Esophagus (tissue), 2 donors: ENCODE data around the gene PROS1. TPM values are rescaled to one million over a fixed set of nuclear protein-coding genes. Genes with fewer than 3 reads are reported as not detected.

Experiments used
- H3K27ac ChIP-seq, 2 donors: one replicate each; pipeline ENCODE4 v1.5.1; 2013; ENCODE audit warnings: low read depth in 2 of 2, mild to moderate bottlenecking in 2 of 2, inconsistent platforms in 1 of 2, low read length in 1 of 2, moderate library complexity in 1 of 2
- H3K27me3 ChIP-seq, 2 donors: one replicate each; pipeline ENCODE4 v1.6.1; 2013; ENCODE audit warnings: low read length in 2 of 2, control low read depth in 1 of 2, mild to moderate bottlenecking in 1 of 2; ENCODE audit not compliant: insufficient read depth in 2 of 2, control insufficient read depth in 1 of 2
- H3K36me3 ChIP-seq, 2 donors: one replicate each; pipeline ENCODE4 v1.6.1; 2013; ENCODE audit warnings: low read length in 1 of 2; ENCODE audit not compliant: control insufficient read depth in 2 of 2, insufficient read depth in 2 of 2
- H3K4me1 ChIP-seq, 2 donors: one replicate each; pipeline ENCODE4 v1.6.1; 2013; ENCODE audit warnings: low read length in 1 of 2; ENCODE audit not compliant: control insufficient read depth in 2 of 2, insufficient read depth in 2 of 2
- H3K4me3 ChIP-seq, 2 donors: one replicate each; pipeline ENCODE4 v1.5.1; 2013; ENCODE audit warnings: low read length in 2 of 2, mild to moderate bottlenecking in 2 of 2, low read depth in 1 of 2, moderate library complexity in 1 of 2
- H3K9me3 ChIP-seq, 2 donors: one replicate each; pipeline ENCODE4 v1.6.1; 2013; ENCODE audit warnings: mild to moderate bottlenecking in 2 of 2, low read depth in 1 of 2, low read length in 1 of 2, moderate library complexity in 1 of 2; ENCODE audit not compliant: control insufficient read depth in 2 of 2, insufficient read depth in 1 of 2
- WGBS, 2 donors: extraction: QIAGEN DNeasy Blood & Tissue Kit; methylation state at CpG; one replicate each; pipeline ENCODE4 v1.1.7; 2013; 5-methylcytosine and 5-hydroxymethylcytosine counted together
- polyA plus RNA-seq, 2 donors: library from polyadenylated mRNA; stranded (reverse); fragments of 200-250 nt; gene quantifications; one replicate each; pipeline ENCODE4 v1.2.3, GENCODE V29; 2013
- donor health status: healthy with polysubstance abuse.
- donor health status: Bipolar disorder and iron deficiency.

The PROS1 gene
- 1 to 10 TPM; 4.4 to 8.1 TPM for polyA plus RNA-seq

GRCh38 chr3:93973131-93974126 lies at the start of gene PROS1:
TSS of gene PROS1 (minus strand) at chr3:93973896. CDS start at chr3:93973749, 147 bp downstream.
- Histone ChIP-seq H3K36me3 (no peaks in the 10 kb centered on the region), H3K27ac (peak within 1 kb of the TSS; percentile 81 to 83), H3K4me1 (no peaks in the 10 kb centered on the region), H3K27me3 (no peaks in the 10 kb centered on the region), H3K4me3 (peak within 1 kb of the TSS; percentile 51 to 56), H3K9me3 (no peaks in the 10 kb centered on the region)
- WGBS, 2 donors, result 1% methylated on average over 51 to 53 of the region's 53 CpGs

- Histone ChIP-seq H3K4me1 (no peaks in the 10 kb centered on the region), H3K27ac (no peak overlapping the region)
- WGBS, 2 donors, result 80 to 93% methylated on average over 3 of the region's 3 CpGs
These were observed 46.6 kb upstream of the PROS1 start for GRCh38 chr3:94020293-94020692.

GRCh38 chr3:94019659-94020058 lies 46.0 kb upstream of the PROS1 start:
- no peak overlapping the region for H3K27ac ChIP-seq
- no peaks in the 10 kb centered on the region for H3K9me3 ChIP-seq
- no peaks in the 10 kb centered on the region for H3K27me3 ChIP-seq
- H3K4me3 ChIP-seq, result no peak overlapping the region
- H3K36me3 ChIP-seq, result no peaks in the 10 kb centered on the region
- 86 to 88% methylated on average over 2 of the region's 2 CpGs for WGBS, 2 donors
- H3K4me1 ChIP-seq, result no peaks in the 10 kb centered on the region

More at GRCh38 chr3:94020293-94020692, 46.6 kb upstream of the PROS1 start:
- Histone ChIP-seq H3K9me3 (no peaks in the 10 kb centered on the region), H3K4me3 (no peak overlapping the region), H3K36me3 (no peaks in the 10 kb centered on the region), H3K27me3 (no peaks in the 10 kb centered on the region)

GRCh38 chr3:94015025-94015424 lies 41.3 kb upstream of the PROS1 start:
- H3K4me1 ChIP-seq, result no peaks in the 10 kb centered on the region
- no peaks in the 10 kb centered on the region for H3K27me3 ChIP-seq
- no peak overlapping the region for H3K27ac ChIP-seq
- no peak overlapping the region for H3K4me3 ChIP-seq
- no peaks in the 10 kb centered on the region for H3K36me3 ChIP-seq
- H3K9me3 ChIP-seq, result no peaks in the 10 kb centered on the region
- WGBS, 2 donors, result 76 to 86% methylated on average over 1 of the region's 1 CpG

- Histone ChIP-seq H3K4me1 (no peaks in the 10 kb centered on the region), H3K27ac (no peak overlapping the region), H3K27me3 (no peaks in the 10 kb centered on the region), H3K4me3 (no peak overlapping the region), H3K36me3 (no peaks in the 10 kb centered on the region), H3K9me3 (no peaks in the 10 kb centered on the region)
- 76 to 83% methylated on average over 1 of the region's 1 CpG for WGBS, 2 donors
These were observed 38.5 kb upstream of the PROS1 start for GRCh38 chr3:94012185-94012584.

- H3K36me3 ChIP-seq, result no peaks in the 10 kb centered on the region
- no peak overlapping the region for H3K4me3 ChIP-seq
- H3K27me3 ChIP-seq, result no peaks in the 10 kb centered on the region
- no peaks in the 10 kb centered on the region for H3K4me1 ChIP-seq
- no peaks in the 10 kb centered on the region for H3K9me3 ChIP-seq
- H3K27ac ChIP-seq, result no peak overlapping the region
- WGBS, 2 donors, result 72 to 85% methylated on average over 3 of the region's 3 CpGs
These were observed 37.6 kb upstream of the PROS1 start for GRCh38 chr3:94011233-94011711.

GRCh38 chr3:94009608-94010007 lies 35.9 kb upstream of the PROS1 start:
- no peak overlapping the region for H3K27ac ChIP-seq
- H3K4me3 ChIP-seq, result no peak overlapping the region
- no peaks in the 10 kb centered on the region for H3K27me3 ChIP-seq
- no peaks in the 10 kb centered on the region for H3K36me3 ChIP-seq
- 92 to 100% methylated on average over 2 of the region's 2 CpGs for WGBS, 2 donors
- H3K9me3 ChIP-seq, result no peaks in the 10 kb centered on the region
- no peaks in the 10 kb centered on the region for H3K4me1 ChIP-seq

- no peaks in the 10 kb centered on the region for H3K36me3 ChIP-seq
- no peaks in the 10 kb centered on the region for H3K9me3 ChIP-seq
- H3K27ac ChIP-seq, result no peak overlapping the region
- no peaks in the 10 kb centered on the region for H3K27me3 ChIP-seq
- H3K4me1 ChIP-seq, result no peaks in the 10 kb centered on the region
- WGBS, 2 donors, result 59 to 75% methylated on average over 2 of the region's 2 CpGs
- H3K4me3 ChIP-seq, result no peak overlapping the region
These were observed 34.6 kb upstream of the PROS1 start for GRCh38 chr3:94008253-94008652.

GRCh38 chr3:94004301-94004910 lies 30.7 kb upstream of the PROS1 start:
- Histone ChIP-seq H3K36me3 (no peaks in the 10 kb centered on the region), H3K4me1 (no peaks in the 10 kb centered on the region), H3K4me3 (no peak overlapping the region), H3K9me3 (no peaks in the 10 kb centered on the region), H3K27ac (no peak overlapping the region), H3K27me3 (no peaks in the 10 kb centered on the region)
- WGBS, 2 donors, result 1 to 2% methylated on average over 4 of the region's 4 CpGs
